ENCODE data around the gene MCOLN1.
"Not testable (repeated sequence)": the region's sequence is repeated elsewhere in the genome, so short reads cannot be mapped to it uniquely, and the experiment has no call there.

The MCOLN1 gene

GRCh38 chr19:7524992-7525739 is 2.7 kb downstream of the MCOLN1 start:
- DNase-seq (ENCODE audit: low read depth in 1 of 2, low spot score in 1 of 2) = no peak

- DNase-seq (ENCODE audit: low read depth in 1 of 2, low spot score in 1 of 2) = no peak
These were observed 3.9 kb downstream of the MCOLN1 start for GRCh38 chr19:7526059-7526929.

DNA sequence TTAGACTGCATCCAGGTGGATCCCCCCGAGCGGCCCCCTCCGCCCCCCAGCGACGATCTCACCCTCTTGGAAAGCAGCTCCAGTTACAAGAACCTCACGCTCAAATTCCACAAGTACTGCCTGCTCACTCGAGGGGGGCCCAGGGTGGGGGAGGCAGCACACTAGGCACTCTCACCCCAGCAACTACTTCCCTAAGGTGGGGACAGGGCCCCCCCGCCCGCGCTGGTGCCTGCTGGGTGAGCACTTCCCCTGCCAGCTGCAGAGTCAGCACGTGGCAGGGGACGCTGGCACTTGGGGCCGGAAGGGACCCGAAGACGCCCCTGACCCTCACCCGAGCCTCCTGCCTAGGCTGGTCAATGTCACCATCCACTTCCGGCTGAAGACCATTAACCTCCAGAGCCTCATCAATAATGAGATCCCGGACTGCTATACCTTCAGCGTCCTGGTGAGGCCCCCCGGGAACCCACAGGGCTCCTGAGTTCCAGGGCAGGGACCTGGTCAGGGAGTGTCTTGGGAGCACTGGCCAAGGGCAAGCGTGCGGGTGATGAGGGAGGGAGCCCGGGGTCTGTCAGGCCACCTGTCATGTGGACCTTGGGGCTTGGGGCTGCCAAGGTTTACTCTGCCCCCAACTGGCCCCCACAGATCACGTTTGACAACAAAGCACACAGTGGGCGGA is 5.2 kb downstream of the MCOLN1 start:
- no peak for DNase-seq (ENCODE audit: low read depth in 1 of 2, low spot score in 1 of 2)

DNA sequence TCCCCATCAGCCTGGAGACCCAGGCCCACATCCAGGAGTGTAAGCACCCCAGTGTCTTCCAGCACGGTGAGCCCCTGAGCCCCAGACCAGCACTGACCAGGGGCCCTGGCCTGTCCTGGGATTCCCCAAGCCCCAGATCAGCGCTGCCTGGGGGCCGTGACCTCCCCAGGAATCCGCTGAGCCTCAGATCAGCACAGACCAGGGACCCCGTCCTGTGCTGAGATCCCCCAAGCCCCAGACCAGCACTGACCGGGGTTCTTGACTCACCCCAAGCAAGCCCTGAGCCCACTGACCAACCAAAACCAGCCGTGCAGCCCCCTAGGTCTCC is 5.7 kb downstream of the MCOLN1 start:
- DNase-seq (ENCODE audit: low read depth in 1 of 2, low spot score in 1 of 2) = no peak

DNA sequence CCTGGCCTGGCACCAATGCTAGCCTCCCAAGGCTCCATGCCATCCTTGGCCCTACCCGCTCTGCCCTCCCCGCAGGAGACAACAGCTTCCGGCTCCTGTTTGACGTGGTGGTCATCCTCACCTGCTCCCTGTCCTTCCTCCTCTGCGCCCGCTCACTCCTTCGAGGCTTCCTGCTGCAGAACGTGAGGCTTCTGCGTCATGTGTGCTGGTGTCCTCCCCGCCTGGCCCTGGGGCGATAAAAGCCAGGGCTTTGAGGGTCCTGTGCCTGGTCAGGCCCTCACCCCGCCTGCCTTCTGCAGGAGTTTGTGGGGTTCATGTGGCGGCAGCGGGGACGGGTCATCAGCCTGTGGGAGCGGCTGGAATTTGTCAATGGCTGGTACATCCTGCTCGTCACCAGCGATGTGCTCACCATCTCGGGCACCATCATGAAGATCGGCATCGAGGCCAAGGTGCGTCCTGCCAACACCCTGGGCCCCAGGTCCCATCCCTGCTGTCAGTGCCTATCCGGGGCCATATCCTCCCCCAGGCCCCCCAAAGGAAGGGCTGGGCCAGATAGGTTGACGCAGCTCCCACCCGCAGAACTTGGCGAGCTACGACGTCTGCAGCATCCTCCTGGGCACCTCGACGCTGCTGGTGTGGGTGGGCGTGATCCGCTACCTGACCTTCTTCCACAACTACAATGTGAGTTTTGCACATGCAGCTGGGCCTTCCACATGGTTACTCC is 6.3 kb downstream of the MCOLN1 start:
- no peak for DNase-seq (ENCODE audit: low read depth in 1 of 2, low spot score in 1 of 2)

DNA sequence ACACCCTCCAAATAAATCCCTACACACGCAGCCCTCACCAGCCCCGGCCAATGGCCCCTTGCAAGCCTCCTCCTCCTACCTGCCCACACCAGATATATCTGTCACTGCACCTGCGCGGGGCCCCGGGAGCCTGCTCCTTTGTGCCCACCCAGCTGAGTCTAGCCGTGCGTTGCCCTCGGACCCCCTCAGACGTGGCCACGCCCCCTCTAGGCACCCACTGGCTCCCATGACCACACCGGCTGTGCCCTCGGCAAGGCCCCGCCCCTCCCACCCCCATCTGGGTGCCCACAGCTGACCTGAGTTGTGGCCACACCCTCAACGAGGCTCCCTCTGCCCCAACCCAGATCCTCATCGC is 6.8 kb downstream of the MCOLN1 start:
- DNase-seq (ENCODE audit: low read depth in 1 of 2, low spot score in 1 of 2) = no peak

DNA sequence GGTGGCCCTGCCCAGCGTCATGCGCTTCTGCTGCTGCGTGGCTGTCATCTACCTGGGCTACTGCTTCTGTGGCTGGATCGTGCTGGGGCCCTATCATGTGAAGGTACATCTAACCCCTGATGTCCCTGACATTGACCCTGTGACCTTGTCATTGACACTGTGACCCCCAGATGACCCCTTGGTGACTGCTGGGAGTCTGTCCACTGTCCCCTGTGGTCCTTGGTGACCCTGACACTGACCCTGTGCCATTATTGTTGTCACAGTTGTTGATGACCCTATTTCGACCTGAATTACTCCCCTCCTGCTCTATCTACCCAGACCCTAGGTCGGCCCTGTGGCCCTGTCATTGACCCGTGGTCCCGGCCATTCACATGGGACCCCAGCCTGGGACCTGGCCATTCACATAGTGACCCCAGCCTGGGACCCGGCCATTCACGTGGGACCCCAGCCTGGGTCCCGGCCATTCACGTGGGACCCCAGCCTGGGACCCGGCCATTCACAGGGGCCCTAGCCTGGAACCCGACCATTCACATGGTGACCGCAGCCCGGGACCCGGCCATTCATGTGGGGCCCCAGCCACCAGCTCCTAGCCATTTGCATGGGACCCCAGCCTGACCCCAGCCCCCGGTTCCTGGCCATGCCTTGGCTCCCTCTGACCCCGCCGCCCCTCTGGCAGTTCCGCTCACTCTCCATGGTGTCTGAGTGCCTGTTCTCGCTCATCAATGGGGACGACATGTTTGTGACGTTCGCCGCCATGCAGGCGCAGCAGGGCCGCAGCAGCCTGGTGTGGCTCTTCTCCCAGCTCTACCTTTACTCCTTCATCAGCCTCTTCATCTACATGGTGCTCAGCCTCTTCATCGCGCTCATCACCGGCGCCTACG is 7.4 kb downstream of the MCOLN1 start:
- DNase-seq (ENCODE audit: low read depth in 1 of 2, low spot score in 1 of 2) = no peak

DNA sequence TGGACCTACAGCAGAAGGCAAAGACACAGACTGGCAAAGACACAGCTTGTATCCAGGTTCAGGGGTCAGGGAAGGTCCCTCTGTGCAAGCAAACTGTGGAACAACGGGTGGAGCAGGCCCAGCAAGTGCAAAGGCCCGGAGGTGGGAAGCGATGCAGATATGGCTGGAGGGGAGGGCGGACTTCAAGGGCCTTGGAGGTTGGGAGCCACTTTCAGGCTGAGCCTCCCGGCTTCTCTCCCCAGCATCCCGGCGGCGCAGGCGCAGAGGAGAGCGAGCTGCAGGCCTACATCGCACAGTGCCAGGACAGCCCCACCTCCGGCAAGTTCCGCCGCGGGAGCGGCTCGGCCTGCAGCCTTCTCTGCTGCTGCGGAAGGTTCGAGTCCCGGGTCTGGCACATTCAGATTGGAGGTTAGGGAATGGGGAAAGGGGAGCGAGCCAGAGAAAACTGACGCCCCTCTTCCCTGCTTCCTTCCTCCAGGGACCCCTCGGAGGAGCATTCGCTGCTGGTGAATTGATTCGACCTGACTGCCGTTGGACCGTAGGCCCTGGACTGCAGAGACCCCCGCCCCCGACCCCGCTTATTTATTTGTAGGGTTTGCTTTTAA is 11.0 kb downstream of the MCOLN1 start:
- DNase-seq (ENCODE audit: low read depth in 1 of 2, low spot score in 1 of 2) = no peak

- DNase-seq (ENCODE audit: low read depth in 1 of 2, low spot score in 1 of 2) = peak; percentile 66 to 77
These were observed 11.6 kb downstream of the MCOLN1 start for GRCh38 chr19:7533925-7534480.

- no peak for DNase-seq (ENCODE audit: low read depth in 1 of 2, low spot score in 1 of 2)
These were observed 12.2 kb downstream of the MCOLN1 start for GRCh38 chr19:7534531-7535046.

DNA sequence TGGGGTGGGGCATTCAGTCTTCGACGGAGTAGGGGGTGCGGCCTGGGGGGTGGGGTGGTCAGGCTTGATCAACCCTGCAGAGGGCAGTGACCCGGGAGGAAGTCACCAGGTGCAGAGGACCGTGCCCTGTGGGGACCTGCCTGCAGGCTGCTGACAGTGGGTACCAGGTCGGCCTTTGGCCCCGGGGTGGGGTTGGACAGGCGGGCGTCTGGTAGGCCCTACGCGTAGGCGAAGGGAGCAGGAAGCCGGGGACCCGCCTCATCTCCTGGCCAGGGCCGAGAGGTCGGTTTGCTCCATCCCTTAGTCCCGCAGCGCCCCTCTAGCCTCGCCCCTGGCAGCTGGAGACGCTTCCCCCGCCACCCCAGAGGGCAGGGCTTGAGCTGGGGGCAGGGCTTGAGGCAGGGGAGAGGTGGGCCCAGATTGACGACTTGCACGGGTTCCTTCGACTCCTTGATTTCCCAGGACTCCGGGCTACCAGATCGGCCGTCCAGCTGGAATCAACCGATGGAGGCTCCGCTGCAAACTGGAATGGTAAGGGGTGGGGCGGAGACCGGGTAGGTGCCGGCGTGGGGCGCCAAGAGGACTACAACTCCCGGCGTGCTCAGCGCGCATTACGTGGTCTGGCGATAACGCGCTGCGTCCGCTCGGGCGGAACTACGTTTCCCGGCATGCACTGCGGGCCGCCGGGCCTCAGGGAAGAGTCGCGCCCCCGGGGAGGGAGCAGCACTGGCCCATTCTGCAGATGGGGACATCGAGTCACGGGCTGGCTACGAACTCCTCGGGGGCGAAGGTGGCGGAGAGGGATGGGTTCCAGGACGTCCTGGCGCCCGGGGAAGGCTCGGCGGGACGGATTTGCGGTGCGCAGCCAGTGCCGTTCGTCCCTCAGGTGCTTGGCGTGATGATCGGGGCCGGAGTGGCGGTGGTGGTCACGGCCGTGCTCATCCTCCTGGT is 12.9 kb downstream of the MCOLN1 start, which contains the start of gene PNPLA6:
TSS of gene PNPLA6 (plus strand) at position 671 of the 951 bp plus-strand sequence. CDS start at position 743, 72 bp downstream.
- peak; percentile 85 to 88 for DNase-seq (ENCODE audit: low read depth in 1 of 2, low spot score in 1 of 2)

GRCh38 chr19:7535998-7536695 is 13.7 kb downstream of the MCOLN1 start:
- no peak for DNase-seq (ENCODE audit: low read depth in 1 of 2, low spot score in 1 of 2)

GRCh38 chr19:7538990-7539389 is 16.6 kb downstream of the MCOLN1 start:
- DNase-seq (ENCODE audit: low read depth in 1 of 2, low spot score in 1 of 2) = not testable (repeated sequence)

- no peak for DNase-seq (ENCODE audit: low read depth in 1 of 2, low spot score in 1 of 2)
These were observed 17.5 kb downstream of the MCOLN1 start for GRCh38 chr19:7539827-7540425.

GRCh38 chr19:7540761-7541474 is 18.5 kb downstream of the MCOLN1 start:
- no peak for DNase-seq (ENCODE audit: low read depth in 1 of 2, low spot score in 1 of 2)

- no peak for DNase-seq (ENCODE audit: low read depth in 1 of 2, low spot score in 1 of 2)
These were observed 19.0 kb downstream of the MCOLN1 start for GRCh38 chr19:7541475-7541824.
